DOHH2 (cell line): Measurements from ENCODE around the gene ATP5PB.

Experiments used
- H3F3A ChIP-seq: fragments of 200-600 bp; sonication (generic), shearing (Covaris generic); 2 replicates; pipeline ENCODE4 v1.6.0; 2016; ENCODE audit warnings: antibody characterized with exemption, mild to moderate bottlenecking; ENCODE audit not compliant: control insufficient read depth, insufficient read depth
- H3K27ac ChIP-seq: fragments of 200-600 bp; sonication (generic); 2 replicates; pipeline ENCODE4 v1.5.1; 2014; ENCODE audit warnings: low read depth, mild to moderate bottlenecking, low read length, moderate library complexity
- H3K27me3 ChIP-seq: fragments of 200-600 bp; sonication (generic); 2 replicates; pipeline ENCODE4 v1.6.1; 2014; ENCODE audit warnings: mild to moderate bottlenecking, low read length, mixed read lengths; ENCODE audit not compliant: control insufficient read depth
- H3K36me3 ChIP-seq: fragments of 200-600 bp; sonication (generic); 2 replicates; pipeline ENCODE4 v1.6.1; 2014; ENCODE audit warnings: mild to moderate bottlenecking, low read length, moderate library complexity, mixed read lengths; ENCODE audit not compliant: control insufficient read depth
- H3K4me1 ChIP-seq: fragments of 200-600 bp; sonication (generic); 2 replicates; pipeline ENCODE4 v1.6.1; 2014; ENCODE audit warnings: mild to moderate bottlenecking, low read length, mixed read lengths; ENCODE audit not compliant: control insufficient read depth
- H3K4me2 ChIP-seq: fragments of 200-600 bp; sonication (generic); 2 replicates; pipeline ENCODE4 v1.6.0; 2014; ENCODE audit warnings: mild to moderate bottlenecking, low read length, moderate library complexity
- H3K4me3 ChIP-seq: fragments of 200-600 bp; sonication (generic); 2 replicates; pipeline ENCODE4 v1.5.1; 2014; ENCODE audit warnings: mild to moderate bottlenecking, low read length, mixed read lengths
- H3K79me2 ChIP-seq: fragments of 200-600 bp; sonication (generic); 2 replicates; pipeline ENCODE4 v1.6.1; 2014; ENCODE audit warnings: mild to moderate bottlenecking, low read length, mixed read lengths; ENCODE audit not compliant: control insufficient read depth
- H3K9me2 ChIP-seq: fragments of 200-600 bp; sonication (generic); replicated peaks from 2 replicates; pipeline ENCODE4 v1.6.1; 2014; ENCODE audit warnings: mild to moderate bottlenecking, low read length, mixed read lengths; ENCODE audit not compliant: control insufficient read depth
- H3K9me3 ChIP-seq: fragments of 200-600 bp; sonication (generic); 2 replicates; pipeline ENCODE4 v1.6.1; 2014; ENCODE audit warnings: antibody characterized with exemption, low read length, mixed read lengths; ENCODE audit not compliant: control insufficient read depth, insufficient read depth
- H4K20me1 ChIP-seq: fragments of 200-600 bp; sonication (generic); 2 replicates; pipeline ENCODE4 v1.6.0; 2014; ENCODE audit warnings: low read depth, mild to moderate bottlenecking, antibody characterized with exemption, low read length, moderate library complexity; ENCODE audit not compliant: control insufficient read depth, insufficient read depth
- CTCF ChIP-seq: fragments of 200-600 bp; sonication (generic); IDR thresholded peaks from one replicate; pipeline ENCODE4 v1.5.1; 2014; ENCODE audit warnings: antibody characterized with exemption, mild to moderate bottlenecking, low read depth, low read length; ENCODE audit not compliant: poor library complexity, severe bottlenecking
- EZH2phosphoT487 ChIP-seq: fragments of 200-600 bp; sonication (generic); IDR thresholded peaks from 2 replicates; pipeline ENCODE4 v1.6.1; 2017; ENCODE audit warnings: borderline replicate concordance, mild to moderate bottlenecking, antibody characterized with exemption, low read length, moderate library complexity, mixed read lengths

The ATP5PB gene

GRCh38 chr1:111446967-111447892 lies 2.0 kb upstream of the ATP5PB start:
- H3K27me3 ChIP-seq = no peaks in the 10 kb centered on the region
- TF ChIP-seq EZH2phosphoT487 = no peak
- TF ChIP-seq CTCF = no peak
- no peaks in the 10 kb centered on the region for H3K9me3 ChIP-seq
- no peak overlapping the region for H3K27ac ChIP-seq
- peaks cover 73% of the 10 kb centered on the region for H3K79me2 ChIP-seq
- peaks cover 5% of the 10 kb centered on the region; the same call in 1 of the 2 replicates for H3F3A ChIP-seq
- H3K4me2 ChIP-seq = peak overlapping the region; percentile 58
- H3K36me3 ChIP-seq = peaks cover 83% of the 10 kb centered on the region
- H4K20me1 ChIP-seq = peaks cover 4% of the 10 kb centered on the region; the same call in 1 of the 2 replicates
- peaks cover 37% of the 10 kb centered on the region for H3K4me1 ChIP-seq
- H3K4me3 ChIP-seq = peak overlapping the region; percentile 88
- H3K9me2 ChIP-seq = no peaks in the 10 kb centered on the region

- Histone ChIP-seq H3K27me3 (no peaks in the 10 kb centered on the region), H3K4me3 (peak overlapping the region; percentile 88), H3K79me2 (peaks cover 86% of the 10 kb centered on the region), H3K9me3 (no peaks in the 10 kb centered on the region), H3F3A (peaks cover 5% of the 10 kb centered on the region; the same call in 1 of the 2 replicates), H3K27ac (peak overlapping the region; percentile 19; the same call in 1 of the 2 replicates), H3K36me3 (peaks cover 83% of the 10 kb centered on the region), H4K20me1 (peaks cover 4% of the 10 kb centered on the region; the same call in 1 of the 2 replicates), H3K4me1 (peaks cover 42% of the 10 kb centered on the region), H3K4me2 (peak overlapping the region; percentile 58), H3K9me2 (no peaks in the 10 kb centered on the region)
- TF ChIP-seq EZH2phosphoT487 (no peak), CTCF (no peak)
Observed at GRCh38 chr1:111448482-111448917, 764 bp upstream of the ATP5PB start.

GRCh38 chr1:111449703-111450017 lies 396 bp downstream of the ATP5PB start:
- no peaks in the 10 kb centered on the region for H3K9me3 ChIP-seq
- H3F3A ChIP-seq = peaks cover 3% of the 10 kb centered on the region; the same call in 1 of the 2 replicates
- H3K4me2 ChIP-seq = peak overlapping the region; percentile 77
- peaks cover 98% of the 10 kb centered on the region for H3K79me2 ChIP-seq
- peak overlapping the region; percentile 53 for H3K27ac ChIP-seq
- H3K9me2 ChIP-seq = no peaks in the 10 kb centered on the region
- peaks cover 10% of the 10 kb centered on the region; the same call in 1 of the 2 replicates for H4K20me1 ChIP-seq
- H3K4me3 ChIP-seq = peak overlapping the region; percentile 88
- H3K36me3 ChIP-seq = peaks cover 83% of the 10 kb centered on the region
- TF ChIP-seq EZH2phosphoT487 = no peak
- no peak for TF ChIP-seq CTCF
- peaks cover 48% of the 10 kb centered on the region for H3K4me1 ChIP-seq
- H3K27me3 ChIP-seq = no peaks in the 10 kb centered on the region
